Epithelial cell of esophagus (primary cell): ENCODE data around the gene MAP2.

ENCODE experiments used
- DNase-seq: peaks from one replicate; pipeline ENCODE4 v3.0.0; 2010; ENCODE audit warnings: low read depth
- H3K4me3 ChIP-seq: 2 replicates; pipeline ENCODE4 v1.5.1; 2011; ENCODE audit warnings: mild to moderate bottlenecking, low read length, control low read depth
- CTCF ChIP-seq: IDR thresholded peaks from 2 replicates; pipeline ENCODE4 v1.5.1; 2011; ENCODE audit warnings: low read depth, mild to moderate bottlenecking, low read length, control low read depth, inconsistent platforms; ENCODE audit not compliant: insufficient read depth; ENCODE audit errors: missing control alignments

The MAP2 gene

GRCh38 chr2:209610631-209611030 lies 186.8 kb downstream of the MAP2 start:
- H3K4me3 ChIP-seq: no peak overlapping the region
- TF ChIP-seq CTCF: no peak
- no peak for DNase-seq

- no peak for TF ChIP-seq CTCF
- no peak overlapping the region for H3K4me3 ChIP-seq
- no peak for DNase-seq
Measured at GRCh38 chr2:209613649-209614305, 189.9 kb downstream of the MAP2 start.

- DNase-seq: no peak
- no peak overlapping the region for H3K4me3 ChIP-seq
- no peak for TF ChIP-seq CTCF
Measured at GRCh38 chr2:209614690-209615369, 191.0 kb downstream of the MAP2 start.

GRCh38 chr2:209619782-209620181 lies 195.9 kb downstream of the MAP2 start:
- TF ChIP-seq CTCF: no peak
- H3K4me3 ChIP-seq: no peak overlapping the region
- DNase-seq: peak; percentile 23

GRCh38 chr2:209624192-209624938 lies 200.5 kb downstream of the MAP2 start:
- no peak for TF ChIP-seq CTCF
- no peak overlapping the region for H3K4me3 ChIP-seq
- DNase-seq: no peak

GRCh38 chr2:209629597-209629996 lies 205.8 kb downstream of the MAP2 start:
- H3K4me3 ChIP-seq: no peak overlapping the region
- peak; percentile 24 for DNase-seq
- no peak for TF ChIP-seq CTCF
